Activated effector memory CD4-positive, alpha-beta T cell treated with Interleukin-2 at 50 U/mL for 16 hours (primary cell): Measurements from ENCODE around the gene GTF3A.

ENCODE experiments used
- DNase-seq: peaks from one replicate; pipeline ENCODE4 v3.0.0-alpha.2; 2020

GTF3A gene

DNA sequence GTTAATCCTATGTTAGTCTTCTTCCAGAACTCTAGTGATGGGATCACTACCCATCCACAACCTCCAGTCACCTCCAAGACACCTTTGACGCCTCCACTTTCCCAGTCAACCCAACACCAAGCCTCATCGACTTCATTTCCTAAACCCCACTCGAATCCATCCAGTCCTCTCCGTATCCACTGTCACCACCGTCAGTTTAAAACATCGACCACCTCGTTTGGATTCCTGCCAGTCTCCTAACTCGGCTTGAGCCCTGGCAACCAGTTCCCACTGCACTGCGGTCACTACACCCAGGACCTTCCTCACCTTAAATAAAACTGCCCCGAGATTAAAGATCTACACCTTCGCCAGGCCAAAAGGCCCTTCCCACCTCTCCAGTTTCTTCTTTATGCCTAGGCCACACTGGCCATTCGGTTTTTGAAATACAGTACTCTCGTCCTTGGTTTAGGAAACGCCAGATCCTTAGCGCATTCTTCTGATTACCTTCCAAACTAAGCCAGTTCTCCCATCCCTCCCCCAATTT is 24.7 kb downstream of the GTF3A start:
- no peak for DNase-seq

GRCh38 chr13:27449936-27450828 is 25.8 kb downstream of the GTF3A start, which contains the start of gene MTIF3:
Gene MTIF3 (minus strand): TSS chr13:27450564. CDS start chr13:27440448, 10,116 bp downstream.
- DNase-seq, result peak; percentile 95

DNA sequence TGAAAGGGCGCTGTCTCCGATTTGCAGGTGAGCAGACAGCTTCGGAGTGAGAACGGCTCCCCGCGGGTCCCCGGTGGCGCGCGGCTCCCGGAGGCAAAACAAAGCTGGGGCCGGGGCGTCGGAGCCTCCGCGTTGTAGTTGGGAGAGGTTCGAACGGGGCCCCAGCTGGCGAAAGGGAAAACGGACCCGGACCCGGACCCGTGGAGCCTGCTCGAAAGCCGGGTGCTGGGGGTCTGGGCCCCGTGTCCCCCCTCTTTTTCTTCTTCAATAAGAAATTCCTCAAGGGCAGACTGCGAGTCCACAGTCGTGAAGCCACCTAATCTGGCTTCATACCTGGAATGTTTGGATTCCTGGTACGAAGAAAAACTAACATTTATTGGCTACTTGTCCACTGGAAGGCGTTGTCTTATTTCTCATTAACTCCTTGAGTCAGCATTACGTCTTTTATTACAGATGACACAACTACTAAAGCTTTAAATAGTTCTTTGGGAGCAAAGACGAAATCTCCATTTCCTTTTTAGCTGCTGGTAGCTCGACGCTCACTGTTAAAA is 26.6 kb downstream of the GTF3A start:
- no peak for DNase-seq

- DNase-seq, result no peak
Observed at GRCh38 chr13:27455331-27455855, 31.0 kb downstream of the GTF3A start.

DNA sequence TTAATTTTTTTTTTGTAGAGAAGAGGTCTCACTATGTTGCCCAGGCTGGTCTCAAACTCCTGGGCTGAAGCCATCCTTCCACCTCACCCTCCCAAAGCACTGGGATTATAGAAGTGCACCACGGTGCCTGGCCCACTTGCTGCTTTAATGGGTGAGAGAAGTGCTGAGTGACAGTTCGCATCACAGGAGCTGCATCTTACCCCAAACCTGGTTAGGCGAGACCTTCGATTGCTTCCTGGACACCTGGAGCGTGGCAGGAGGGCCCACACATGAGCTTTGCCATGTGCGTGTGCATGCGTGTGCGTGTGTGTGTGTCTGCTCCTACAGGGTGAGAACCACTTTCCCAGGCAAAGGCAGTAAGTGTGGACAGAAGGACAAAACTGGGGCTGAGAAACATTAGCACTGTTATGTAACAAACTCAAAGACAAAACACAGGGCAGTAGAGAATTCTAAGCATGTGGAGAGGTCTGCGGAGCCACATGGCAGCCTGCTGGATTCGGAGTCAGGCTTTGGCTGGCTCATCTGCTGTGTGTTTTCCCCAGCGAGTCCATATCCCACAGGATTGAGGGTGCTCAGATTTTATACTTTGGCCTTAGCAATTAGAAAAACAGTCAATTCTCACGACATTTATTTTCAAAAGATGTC is 37.6 kb downstream of the GTF3A start:
- DNase-seq, result no peak

- no peak for DNase-seq
Observed at GRCh38 chr13:27463500-27463899, 39.1 kb downstream of the GTF3A start.

DNA sequence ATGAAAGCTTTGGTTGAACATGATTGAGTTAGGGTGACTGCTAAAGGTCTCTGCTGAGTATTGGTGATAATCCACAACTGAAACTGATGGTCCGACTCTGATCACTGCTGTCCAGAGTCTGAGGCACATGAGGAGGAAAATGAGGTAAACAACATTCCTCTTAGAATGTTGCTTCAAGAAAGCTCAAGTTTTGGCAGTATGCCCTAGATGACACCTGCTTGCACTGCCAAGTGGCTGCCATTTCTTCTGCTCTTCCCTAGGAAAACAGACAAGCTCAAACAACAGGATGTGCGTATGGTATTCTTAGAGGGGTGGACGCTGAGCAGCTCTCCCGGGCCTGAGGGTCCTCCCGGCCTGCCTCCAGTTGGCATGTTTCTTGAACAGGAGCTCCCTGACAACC is 41.2 kb downstream of the GTF3A start:
- DNase-seq, result no peak

GRCh38 chr13:27466513-27466912 is 42.1 kb downstream of the GTF3A start:
- no peak for DNase-seq

- no peak for DNase-seq
Observed at GRCh38 chr13:27470075-27470820, 45.8 kb downstream of the GTF3A start.

DNA sequence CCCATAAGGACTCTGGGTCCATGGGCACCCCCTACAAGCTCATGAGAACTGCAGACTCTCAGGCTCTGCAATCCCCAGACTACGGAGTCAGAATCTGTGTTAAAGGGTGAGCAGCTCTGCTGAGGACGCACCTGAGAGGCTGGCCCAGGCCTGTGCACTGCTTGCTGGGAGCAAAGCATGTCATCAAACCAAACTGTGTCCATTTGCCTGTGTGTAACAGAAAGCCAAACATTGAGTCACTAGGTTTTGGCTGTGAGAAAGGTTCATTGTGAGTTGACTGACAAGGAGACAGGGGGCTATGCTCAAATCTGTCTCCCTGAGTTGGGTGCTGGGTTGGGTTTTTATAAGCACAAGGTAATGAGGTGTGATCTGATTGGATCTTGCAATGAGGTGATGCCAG is 48.0 kb downstream of the GTF3A start:
- DNase-seq, result no peak

- DNase-seq, result no peak
Observed at GRCh38 chr13:27472941-27473340, 48.5 kb downstream of the GTF3A start.

DNA sequence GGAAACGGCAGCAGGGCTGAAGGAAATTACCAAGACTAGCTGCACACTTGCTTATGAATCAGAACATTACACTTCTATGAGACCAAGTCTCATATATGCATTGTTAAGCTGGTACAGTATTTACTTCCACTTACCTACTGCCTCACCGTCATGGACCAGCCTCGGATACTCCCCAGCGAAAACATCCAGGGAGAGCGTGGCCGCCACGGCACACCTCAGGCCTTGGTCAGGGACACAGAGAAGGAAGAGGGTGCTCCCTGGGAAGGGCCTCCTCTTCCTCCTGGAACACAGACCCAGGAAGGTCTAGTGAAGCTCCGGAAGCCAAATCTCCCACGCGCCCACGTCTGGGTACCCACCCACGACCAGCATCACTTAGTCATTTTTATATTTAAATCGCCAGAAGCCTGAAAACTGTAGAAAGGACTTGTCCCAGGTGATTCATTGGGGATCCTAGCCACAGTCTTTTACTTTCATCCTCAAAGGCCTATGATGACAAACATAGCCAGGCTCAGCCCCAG is 50.4 kb downstream of the GTF3A start:
- DNase-seq, result no peak

DNA sequence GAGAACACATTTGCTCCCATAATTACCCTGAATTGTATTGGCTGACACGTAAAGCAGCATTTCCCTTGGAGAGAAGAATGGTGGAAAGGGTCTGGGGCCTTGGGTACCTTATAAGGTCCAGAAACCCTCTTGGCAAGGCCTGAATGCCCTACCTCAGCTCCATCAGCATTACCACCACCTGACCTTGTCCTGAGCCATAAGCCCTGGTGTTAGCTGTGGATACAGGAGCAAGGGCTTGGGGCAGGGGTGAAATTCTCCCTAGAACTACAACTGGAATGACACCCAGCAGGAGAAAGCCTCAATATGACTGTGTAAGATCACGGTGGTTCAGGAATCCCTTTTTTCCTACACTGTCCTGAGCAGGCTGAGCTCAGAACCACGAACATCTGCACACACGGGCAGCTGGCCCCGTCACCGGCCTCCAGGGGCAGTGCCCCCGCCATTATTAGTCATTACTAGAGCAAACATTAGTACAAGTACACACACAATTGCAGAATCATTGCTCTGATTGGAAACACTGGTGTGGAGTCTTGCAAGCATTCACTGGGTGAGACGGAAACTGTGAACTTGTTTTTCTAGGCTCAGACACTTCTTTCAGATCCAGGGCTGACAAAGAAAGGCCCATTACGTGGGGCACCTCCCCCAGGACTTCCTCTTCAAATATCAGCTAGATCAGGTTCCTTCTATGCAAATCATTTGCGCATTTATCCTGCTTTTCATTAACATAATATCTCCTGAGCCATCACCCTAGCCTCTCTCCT is 52.7 kb downstream of the GTF3A start:
- no peak for DNase-seq

DNA sequence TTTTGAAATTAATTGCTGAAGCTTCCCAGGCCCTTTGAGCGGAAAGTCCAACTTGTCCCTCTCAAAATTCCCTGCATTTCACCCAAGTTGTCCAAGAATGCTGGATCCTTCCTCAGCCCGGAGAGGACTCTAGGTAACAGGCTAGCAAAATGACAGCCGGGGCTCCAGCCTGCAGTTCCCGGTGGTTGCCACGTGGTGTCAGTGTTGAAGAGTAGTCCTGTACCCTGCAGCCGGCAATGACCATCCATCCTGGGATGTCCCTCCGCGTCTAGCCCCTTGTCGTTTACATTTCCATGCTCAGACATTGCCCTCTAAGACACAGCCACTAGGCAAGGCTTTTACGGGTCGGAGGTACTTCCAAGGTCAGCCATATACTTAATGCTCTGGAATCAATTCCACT is 57.3 kb downstream of the GTF3A start:
- no peak for DNase-seq

DNA sequence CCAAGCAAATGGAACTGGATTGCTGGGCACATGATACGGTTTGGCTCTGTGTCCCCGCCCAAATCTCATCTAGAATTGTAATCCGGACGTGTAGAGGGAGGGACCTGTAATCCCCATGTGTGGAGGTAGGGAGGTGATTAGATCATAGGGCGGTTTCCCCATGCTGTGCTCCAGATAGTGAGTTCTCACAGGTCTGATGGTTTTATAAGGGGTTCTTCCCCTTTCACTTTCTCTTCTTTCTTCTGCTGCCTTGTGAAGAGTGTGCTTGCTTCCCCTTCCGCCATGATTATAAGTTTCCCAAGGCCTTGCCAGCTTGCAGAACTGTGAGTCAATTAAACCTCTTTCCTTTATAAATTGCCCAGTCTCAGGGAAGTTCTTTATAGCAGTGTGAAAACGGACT is 58.6 kb downstream of the GTF3A start:
- no peak for DNase-seq

- no peak for DNase-seq
Observed at GRCh38 chr13:27483421-27483820, 59.0 kb downstream of the GTF3A start.
